GM23248 (cell line): Measurements from ENCODE around the gene TENM3. TPM values are rescaled to one million over a fixed set of nuclear protein-coding genes. Genes with fewer than 3 reads are reported as not detected.

Source experiments
- DNase-seq: peaks from one replicate; pipeline ENCODE4 v3.0.0-alpha.2; 2015
- H2AFZ ChIP-seq: fragments of 200-600 bp; sonication (generic); 2 replicates; pipeline ENCODE4 v1.6.1; 2016; ENCODE audit warnings: antibody characterized with exemption
- H3F3A ChIP-seq: fragments of 200-600 bp; sonication (generic); 2 replicates; pipeline ENCODE4 v1.6.1; 2016; ENCODE audit warnings: mild to moderate bottlenecking, antibody characterized with exemption, mixed run types; ENCODE audit not compliant: insufficient read depth
- H3K27ac ChIP-seq: fragments of 200-600 bp; sonication (generic); 2 replicates; pipeline ENCODE4 v1.5.1; 2016; ENCODE audit warnings: mild to moderate bottlenecking
- H3K27me3 ChIP-seq: fragments of 200-600 bp; sonication (generic); replicated peaks from 2 replicates; pipeline ENCODE4 v1.6.1; 2016; ENCODE audit warnings: mild to moderate bottlenecking; ENCODE audit not compliant: insufficient read depth
- H3K36me3 ChIP-seq: fragments of 200-600 bp; sonication (generic); 2 replicates; pipeline ENCODE4 v1.6.1; 2016; ENCODE audit warnings: low read depth, mild to moderate bottlenecking
- H3K4me1 ChIP-seq: fragments of 200-600 bp; sonication (generic); 2 replicates; pipeline ENCODE4 v1.6.1; 2016; ENCODE audit warnings: mild to moderate bottlenecking; ENCODE audit not compliant: insufficient read depth
- H3K4me2 ChIP-seq: fragments of 200-600 bp; sonication (generic); one replicate; pipeline ENCODE4 v1.6.1; 2016; ENCODE audit warnings: mild to moderate bottlenecking; ENCODE audit not compliant: unreplicated experiment
- H3K4me3 ChIP-seq: fragments of 200-600 bp; sonication (generic); 2 replicates; pipeline ENCODE4 v1.5.1; 2016; ENCODE audit warnings: mild to moderate bottlenecking
- H3K79me2 ChIP-seq: fragments of 200-600 bp; sonication (generic); 2 replicates; pipeline ENCODE4 v1.6.1; 2016; ENCODE audit warnings: mild to moderate bottlenecking; ENCODE audit not compliant: insufficient read depth
- H3K9ac ChIP-seq: fragments of 200-600 bp; sonication (generic); 2 replicates; pipeline ENCODE4 v1.6.1; 2016; ENCODE audit warnings: mild to moderate bottlenecking
- H3K9me2 ChIP-seq: fragments of 200-600 bp; sonication (generic); 2 replicates; pipeline ENCODE4 v1.6.1; 2016; ENCODE audit warnings: mixed run types, mild to moderate bottlenecking, moderate library complexity; ENCODE audit not compliant: insufficient read depth
- H3K9me3 ChIP-seq: fragments of 200-600 bp; sonication (generic); one replicate; pipeline ENCODE4 v1.6.1; 2017; ENCODE audit warnings: low read depth
- H4K20me1 ChIP-seq: fragments of 200-600 bp; sonication (generic); 2 replicates; pipeline ENCODE4 v1.6.0; 2016; ENCODE audit not compliant: insufficient read depth
- EZH2 ChIP-seq: fragments of 200-600 bp; sonication (generic); IDR thresholded peaks from 2 replicates; pipeline ENCODE4 v1.6.1; 2018; ENCODE audit warnings: antibody characterized with exemption, mild to moderate bottlenecking; ENCODE audit not compliant: insufficient read depth, poor library complexity, severe bottlenecking
- EZH2phosphoT487 ChIP-seq: fragments of 200-600 bp; sonication (generic); IDR thresholded peaks from 2 replicates; pipeline ENCODE4 v1.6.1; 2018; ENCODE audit warnings: antibody characterized with exemption, moderate library complexity, mild to moderate bottlenecking, low read depth; ENCODE audit not compliant: insufficient read depth
- WGBS, 2 experiments: methylation state at CpG; one replicate each; pipeline ENCODE4 v1.1.6; 2015 to 2017; ENCODE audit warnings: low lambda C conversion rate in 2 of 2, low coverage in 1 of 2; ENCODE audit errors: missing lambda C conversion rate in 2 of 2; 5-methylcytosine and 5-hydroxymethylcytosine counted together
- in situ Hi-C: fragments of 300-500 bp; cut with MboI; formaldehyde crosslinking; loops from 2 replicates; pipeline ENCODE4 v1.15.0; 2020
- polyA plus RNA-seq: library from polyadenylated mRNA; unstranded; fragments of >200 nt; fragmentation: Nextera tagmentation; extraction: Ambion mirVana; gene quantifications from 2 replicates; pipeline ENCODE4 v1.2.1, GENCODE V29; 2016
- total RNA-seq: library from RNA; depleted of rRNA; stranded (reverse); fragments of >200 nt; shearing (Covaris generic); gene quantifications from 2 replicates; pipeline ENCODE4 v1.2.3, GENCODE V29; 2014

TENM3 gene
- total and polyA plus RNA-seq, 2 experiments from 2014 or later = 0.83 to 8.1 TPM

GRCh38 chr4:182829196-182829595, 586.0 kb downstream of the TENM3 start:
- no peak overlapping the region for H2AFZ ChIP-seq
- no peaks in the 10 kb centered on the region for H4K20me1 ChIP-seq
- in situ Hi-C loops = no loop called here
- H3K27me3 ChIP-seq = peaks cover 16% of the 10 kb centered on the region
- no peak for DNase-seq
- no peaks in the 10 kb centered on the region for H3K9me3 ChIP-seq
- TF ChIP-seq EZH2 (no peak), EZH2phosphoT487 (no peak)
- WGBS, 2 experiments = 50 to 57% methylated on average over 9 of the region's 9 CpGs
- H3K79me2 ChIP-seq = no peaks in the 10 kb centered on the region
- no peaks in the 10 kb centered on the region for H3K9me2 ChIP-seq
- H3K36me3 ChIP-seq = no peaks in the 10 kb centered on the region
- H3K27ac ChIP-seq = no peak overlapping the region
- H3K4me2 ChIP-seq = no peak overlapping the region
- H3F3A ChIP-seq = no peaks in the 10 kb centered on the region
- no peak overlapping the region for H3K4me3 ChIP-seq
- H3K9ac ChIP-seq = no peak overlapping the region
- H3K4me1 ChIP-seq = no peaks in the 10 kb centered on the region

GRCh38 chr4:182831376-182831775, 588.2 kb downstream of the TENM3 start:
- H3K27ac ChIP-seq = no peak overlapping the region
- no peaks in the 10 kb centered on the region for H3K79me2 ChIP-seq
- TF ChIP-seq EZH2 (no peak), EZH2phosphoT487 (no peak)
- no peak for DNase-seq
- H3K9me3 ChIP-seq = no peaks in the 10 kb centered on the region
- no peak overlapping the region for H3K9ac ChIP-seq
- H3F3A ChIP-seq = no peaks in the 10 kb centered on the region
- H3K36me3 ChIP-seq = no peaks in the 10 kb centered on the region
- no peak overlapping the region for H2AFZ ChIP-seq
- no peaks in the 10 kb centered on the region for H3K9me2 ChIP-seq
- no peaks in the 10 kb centered on the region for H3K4me1 ChIP-seq
- H3K27me3 ChIP-seq = peaks cover 22% of the 10 kb centered on the region
- H3K4me3 ChIP-seq = no peak overlapping the region
- no peaks in the 10 kb centered on the region for H4K20me1 ChIP-seq
- in situ Hi-C loops = no loop called here
- H3K4me2 ChIP-seq = no peak overlapping the region
- WGBS, 2 experiments = 34 to 51% methylated on average over 3 of the region's 3 CpGs

- H4K20me1 ChIP-seq = no peaks in the 10 kb centered on the region
- no peaks in the 10 kb centered on the region for H3K79me2 ChIP-seq
- WGBS, 2 experiments = 20 to 32% methylated on average over 2 to 3 of the region's 3 CpGs
- H3K9me2 ChIP-seq = no peaks in the 10 kb centered on the region
- H3K9ac ChIP-seq = no peak overlapping the region
- no peak overlapping the region for H3K27ac ChIP-seq
- in situ Hi-C loops = no loop called here
- no peaks in the 10 kb centered on the region for H3K9me3 ChIP-seq
- no peak overlapping the region for H3K4me2 ChIP-seq
- H3F3A ChIP-seq = no peaks in the 10 kb centered on the region
- no peaks in the 10 kb centered on the region for H3K4me1 ChIP-seq
- H2AFZ ChIP-seq = no peak overlapping the region
- DNase-seq = peak; percentile 7
- TF ChIP-seq EZH2 (no peak), EZH2phosphoT487 (no peak)
- no peaks in the 10 kb centered on the region for H3K36me3 ChIP-seq
- peaks cover 22% of the 10 kb centered on the region for H3K27me3 ChIP-seq
- no peak overlapping the region for H3K4me3 ChIP-seq
Measured at GRCh38 chr4:182832352-182833120, 589.3 kb downstream of the TENM3 start.

GRCh38 chr4:182835006-182835740, 592.0 kb downstream of the TENM3 start:
- no peaks in the 10 kb centered on the region for H3K9me2 ChIP-seq
- in situ Hi-C loops = no loop called here
- DNase-seq = no peak
- WGBS, 2 experiments = 54 to 57% methylated on average over 26 of the region's 26 CpGs
- H3K27me3 ChIP-seq = peaks cover 16% of the 10 kb centered on the region
- H2AFZ ChIP-seq = no peak overlapping the region
- no peak overlapping the region for H3K4me2 ChIP-seq
- TF ChIP-seq EZH2 (no peak), EZH2phosphoT487 (no peak)
- no peaks in the 10 kb centered on the region for H3K9me3 ChIP-seq
- H3K27ac ChIP-seq = no peak overlapping the region
- H3K4me1 ChIP-seq = no peaks in the 10 kb centered on the region
- no peaks in the 10 kb centered on the region for H3K36me3 ChIP-seq
- no peak overlapping the region for H3K9ac ChIP-seq
- H3F3A ChIP-seq = no peaks in the 10 kb centered on the region
- H3K79me2 ChIP-seq = no peaks in the 10 kb centered on the region
- H4K20me1 ChIP-seq = no peaks in the 10 kb centered on the region
- no peak overlapping the region for H3K4me3 ChIP-seq
